ENCODE results near the gene PRRG4.

- no peak for TF ChIP-seq SUZ12 (IDR thresholded peaks at IDR 0.05)
- TF ChIP-seq SP1 (IDR thresholded peaks at IDR 0.05), result no peak
- no peak for TF ChIP-seq PKNOX1 (IDR thresholded peaks at IDR 0.05)
- TF ChIP-seq FOXA1 (IDR thresholded peaks at IDR 0.05), result no peak
- TF ChIP-seq ELF4 (IDR thresholded peaks at IDR 0.05), result no peak
- TF ChIP-seq HDGF (IDR thresholded peaks at IDR 0.05; ENCODE audit: borderline replicate concordance), result no peak
- no peak for TF ChIP-seq FOXM1 (IDR thresholded peaks at IDR 0.05; ENCODE audit: borderline replicate concordance)
- no peak for TF ChIP-seq FOXK2 (IDR thresholded peaks at IDR 0.05)
- TF ChIP-seq CTBP1 (IDR thresholded peaks at IDR 0.05; ENCODE audit: borderline replicate concordance), result no peak
- no peak for TF ChIP-seq BHLHE40 (IDR thresholded peaks at IDR 0.05; ENCODE audit: borderline replicate concordance)
- TF ChIP-seq L3MBTL2 (conservative IDR thresholded peaks at IDR 0.05), result no peak
- no peak for TF ChIP-seq LEF1 (IDR thresholded peaks at IDR 0.05; ENCODE audit: borderline replicate concordance)
- TF ChIP-seq TARDBP (IDR thresholded peaks at IDR 0.05), result no peak
- no peak for TF ChIP-seq ZNF384 (IDR thresholded peaks at IDR 0.05)
Observed at GRCh38 chr11:32864555-32864954, 34.8 kb downstream of the PRRG4 start.
